ENCODE measurements around the gene KCNJ1. TPM values are rescaled to one million over a fixed set of nuclear protein-coding genes. Genes with fewer than 3 reads are reported as not detected.

Gene KCNJ1
- total RNA-seq, 6 experiments from 2014 or later: not detected

DNA sequence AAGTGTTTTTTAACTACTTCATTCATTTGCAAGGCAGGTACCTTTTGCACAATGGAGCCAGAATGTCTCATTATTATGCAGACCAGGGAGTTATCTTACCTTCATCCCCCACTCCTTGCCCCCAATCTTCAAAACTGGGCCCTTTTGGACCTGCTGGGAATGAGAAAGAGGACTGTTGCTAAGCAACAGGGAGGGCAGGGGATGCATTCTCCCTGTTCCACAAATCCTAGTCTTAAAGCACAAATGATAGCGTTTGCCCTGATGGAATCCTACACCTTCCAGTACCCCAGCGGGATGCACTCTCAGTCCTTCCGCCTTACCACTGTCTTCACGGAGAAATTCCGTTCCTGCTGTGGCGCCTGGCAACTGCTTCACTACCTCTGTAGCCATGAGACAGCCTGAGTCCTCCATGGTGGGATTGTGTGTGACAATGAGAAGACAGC is 4.1 kb upstream of the KCNJ1 start:
- H3K27me3 Mint-ChIP-seq (ENCODE audit: insufficient read depth): peaks cover 30% of the 10 kb centered on the region
- TF ChIP-seq, protein P1, sequence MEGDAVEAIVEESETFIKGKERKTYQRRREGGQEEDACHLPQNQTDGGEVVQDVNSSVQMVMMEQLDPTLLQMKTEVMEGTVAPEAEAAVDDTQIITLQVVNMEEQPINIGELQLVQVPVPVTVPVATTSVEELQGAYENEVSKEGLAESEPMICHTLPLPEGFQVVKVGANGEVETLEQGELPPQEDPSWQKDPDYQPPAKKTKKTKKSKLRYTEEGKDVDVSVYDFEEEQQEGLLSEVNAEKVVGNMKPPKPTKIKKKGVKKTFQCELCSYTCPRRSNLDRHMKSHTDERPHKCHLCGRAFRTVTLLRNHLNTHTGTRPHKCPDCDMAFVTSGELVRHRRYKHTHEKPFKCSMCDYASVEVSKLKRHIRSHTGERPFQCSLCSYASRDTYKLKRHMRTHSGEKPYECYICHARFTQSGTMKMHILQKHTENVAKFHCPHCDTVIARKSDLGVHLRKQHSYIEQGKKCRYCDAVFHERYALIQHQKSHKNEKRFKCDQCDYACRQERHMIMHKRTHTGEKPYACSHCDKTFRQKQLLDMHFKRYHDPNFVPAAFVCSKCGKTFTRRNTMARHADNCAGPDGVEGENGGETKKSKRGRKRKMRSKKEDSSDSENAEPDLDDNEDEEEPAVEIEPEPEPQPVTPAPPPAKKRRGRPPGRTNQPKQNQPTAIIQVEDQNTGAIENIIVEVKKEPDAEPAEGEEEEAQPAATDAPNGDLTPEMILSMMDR (IDR thresholded peaks at IDR 0.05): no peak
- no peak overlapping the region for H3K27ac Mint-ChIP-seq
- H3K4me1 Mint-ChIP-seq (ENCODE audit: low read depth): peaks cover under 1% of the 10 kb centered on the region
- no peaks in the 10 kb centered on the region for H3K9me3 Mint-ChIP-seq
- no peak for DNase-seq
- H3K36me3 Mint-ChIP-seq (ENCODE audit: low read depth): no peaks in the 10 kb centered on the region
- H3K4me3 Mint-ChIP-seq: no peak overlapping the region

DNA sequence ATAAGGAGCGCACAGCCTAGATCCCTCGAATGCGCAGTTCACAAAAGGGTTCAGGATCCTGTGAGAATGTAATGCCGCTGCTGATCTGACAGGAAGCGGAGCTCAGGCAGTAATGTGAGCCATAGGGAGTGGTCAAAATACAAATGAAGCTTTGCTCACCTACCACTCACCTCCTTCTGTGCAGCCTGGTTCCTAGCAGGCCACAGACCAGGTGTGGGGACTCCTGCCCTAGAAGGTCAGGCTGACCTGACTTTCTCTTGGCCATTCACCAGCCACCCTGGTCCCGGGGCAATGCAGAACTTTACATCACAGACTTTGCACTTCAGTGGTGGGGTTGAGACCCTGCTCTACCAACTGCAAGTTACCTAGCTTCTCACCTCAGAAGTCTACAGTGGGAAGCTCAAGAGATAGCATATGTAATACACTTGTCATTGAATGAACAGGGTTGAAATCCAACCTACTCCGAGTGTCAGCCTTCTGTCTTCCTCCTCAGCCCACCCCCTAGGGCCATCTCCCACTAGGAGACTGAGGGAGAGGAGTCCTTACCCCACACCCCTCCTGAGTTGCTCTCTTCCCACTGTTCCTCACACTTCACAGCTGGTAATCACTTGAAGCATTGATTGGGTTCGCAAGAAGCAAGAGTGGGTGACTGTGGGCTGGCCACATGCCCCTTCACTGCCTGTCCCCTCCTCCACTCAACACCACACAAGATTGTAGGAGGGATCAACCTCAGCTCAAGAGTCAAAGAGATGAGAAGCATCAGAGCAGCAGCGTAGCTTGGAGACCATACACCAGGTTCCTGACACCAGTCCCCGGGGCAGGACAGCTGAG is 2.0 kb upstream of the KCNJ1 start:
- TF ChIP-seq, protein P1 (IDR thresholded peaks at IDR 0.05): no peak
- no peaks in the 10 kb centered on the region for H3K36me3 Mint-ChIP-seq (ENCODE audit: low read depth)
- H3K27ac Mint-ChIP-seq: no peak overlapping the region
- no peak for DNase-seq
- H3K27me3 Mint-ChIP-seq (ENCODE audit: insufficient read depth): peaks cover 16% of the 10 kb centered on the region
- H3K4me3 Mint-ChIP-seq: no peak overlapping the region
- H3K9me3 Mint-ChIP-seq: no peaks in the 10 kb centered on the region
- H3K4me1 Mint-ChIP-seq (ENCODE audit: low read depth): peaks cover 22% of the 10 kb centered on the region

DNA sequence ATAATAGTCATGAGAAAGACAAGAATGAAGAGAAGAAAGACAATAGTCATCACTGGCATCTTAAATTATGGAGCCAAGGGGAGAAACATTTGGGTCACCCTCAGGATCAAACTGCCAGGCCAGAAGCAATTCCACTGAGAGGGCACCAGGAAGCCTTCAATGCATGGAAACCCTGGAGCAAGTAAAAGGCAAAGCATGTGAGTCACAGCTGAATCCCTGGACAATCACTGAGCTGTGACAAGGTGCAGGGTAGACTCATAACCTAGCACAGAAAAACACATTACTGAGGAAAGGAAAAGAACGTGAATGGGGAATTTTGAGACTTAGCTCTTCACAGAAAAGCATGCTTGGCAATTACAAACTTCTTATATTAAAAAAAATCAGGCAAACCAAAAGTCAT is 1.6 kb downstream of the KCNJ1 start:
- Mint-ChIP-seq H3K4me3 (no peak overlapping the region), H3K4me1 (ENCODE audit: low read depth) (peaks cover 58% of the 10 kb centered on the region), H3K27ac (peak overlapping the region; percentile 44; the same call in 1 of the 2 replicates), H3K9me3 (no peaks in the 10 kb centered on the region), H3K36me3 (ENCODE audit: low read depth) (no peaks in the 10 kb centered on the region), H3K27me3 (ENCODE audit: insufficient read depth) (peaks cover 3% of the 10 kb centered on the region)
- TF ChIP-seq, protein P1 (IDR thresholded peaks at IDR 0.05): no peak
- DNase-seq: peak; percentile 37

DNA sequence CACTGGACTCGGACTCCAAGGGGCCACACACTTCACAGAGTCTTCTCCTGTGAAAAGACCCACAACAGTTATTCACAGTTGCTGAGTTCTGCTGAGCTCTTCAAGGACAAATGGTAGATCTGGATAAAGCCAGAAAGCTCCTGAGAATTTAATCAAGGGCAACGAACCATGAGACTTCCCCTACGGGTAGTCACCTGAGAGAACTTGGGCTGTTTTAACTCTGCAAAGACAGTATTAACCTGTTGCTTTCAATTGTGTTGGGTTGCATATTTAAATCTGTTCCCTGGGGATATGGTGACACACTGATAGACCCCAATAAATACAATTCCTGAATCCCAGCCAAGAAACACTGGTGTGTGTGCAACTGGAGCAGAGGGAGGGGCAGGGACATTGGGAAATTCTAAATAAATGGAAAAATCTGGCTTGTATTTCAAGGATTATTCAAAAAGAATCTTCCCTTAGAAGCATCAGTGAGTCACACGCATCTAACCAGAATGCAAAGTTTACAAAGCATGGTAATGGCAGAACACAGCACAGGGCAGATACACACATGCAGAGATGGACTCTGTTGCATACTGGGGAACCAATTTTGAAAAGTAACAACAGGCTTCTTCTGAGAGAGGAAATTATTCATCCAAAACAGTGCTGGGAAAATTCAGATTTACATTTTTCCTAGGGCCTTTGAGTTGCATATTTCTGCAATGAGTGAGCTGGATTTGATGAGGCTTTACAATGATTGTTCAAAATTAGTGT is 4.0 kb downstream of the KCNJ1 start:
- no peaks in the 10 kb centered on the region for H3K9me3 Mint-ChIP-seq
- TF ChIP-seq, protein P1 (IDR thresholded peaks at IDR 0.05): no peak
- no peaks in the 10 kb centered on the region for H3K27me3 Mint-ChIP-seq (ENCODE audit: insufficient read depth)
- peak overlapping the region; percentile 40 for H3K4me3 Mint-ChIP-seq
- DNase-seq: peak; percentile 79
- peak overlapping the region; percentile 68 for H3K27ac Mint-ChIP-seq
- H3K36me3 Mint-ChIP-seq (ENCODE audit: low read depth): no peaks in the 10 kb centered on the region
- H3K4me1 Mint-ChIP-seq (ENCODE audit: low read depth): peaks cover 65% of the 10 kb centered on the region

DNA sequence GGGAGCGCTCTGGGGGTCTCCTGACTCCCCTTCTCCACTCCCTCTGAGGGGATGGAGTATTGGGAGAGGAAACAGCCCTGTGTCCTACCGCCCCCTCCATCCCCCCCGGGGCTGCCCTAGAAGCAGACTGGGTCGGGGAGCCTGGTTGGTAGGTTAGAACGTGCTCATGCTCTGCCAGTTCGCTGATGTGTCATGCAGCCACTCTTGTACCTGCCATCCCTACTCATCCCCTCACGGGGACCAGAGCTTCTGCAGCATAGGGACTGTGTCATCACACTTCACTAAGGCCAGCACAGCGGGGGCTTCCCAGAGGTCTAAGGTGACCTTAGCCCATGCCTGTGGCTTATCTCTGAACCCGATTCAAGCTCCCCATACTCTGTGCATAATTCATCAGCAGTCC is 4.7 kb downstream of the KCNJ1 start:
- Mint-ChIP-seq H3K36me3 (ENCODE audit: low read depth) (no peaks in the 10 kb centered on the region), H3K9me3 (no peaks in the 10 kb centered on the region), H3K4me3 (peak overlapping the region; percentile 40; the same call in 1 of the 2 replicates), H3K4me1 (ENCODE audit: low read depth) (peaks cover 65% of the 10 kb centered on the region), H3K27ac (peak overlapping the region; percentile 68), H3K27me3 (ENCODE audit: insufficient read depth) (peaks cover 2% of the 10 kb centered on the region; the same call in 1 of the 2 replicates)
- TF ChIP-seq, protein P1 (IDR thresholded peaks at IDR 0.05): no peak
- DNase-seq: no peak

All from HFFc6 (cell line).